NCI-H187 treated with DMSO at 0.1 percent for 48 hours (cell line): ENCODE measurements around the gene TEP1.

ENCODE experiments used
- DNase-seq: peaks from one replicate; lab custom pipeline; 2025; lab: John Stamatoyannopoulos, UW

The TEP1 gene

DNA sequence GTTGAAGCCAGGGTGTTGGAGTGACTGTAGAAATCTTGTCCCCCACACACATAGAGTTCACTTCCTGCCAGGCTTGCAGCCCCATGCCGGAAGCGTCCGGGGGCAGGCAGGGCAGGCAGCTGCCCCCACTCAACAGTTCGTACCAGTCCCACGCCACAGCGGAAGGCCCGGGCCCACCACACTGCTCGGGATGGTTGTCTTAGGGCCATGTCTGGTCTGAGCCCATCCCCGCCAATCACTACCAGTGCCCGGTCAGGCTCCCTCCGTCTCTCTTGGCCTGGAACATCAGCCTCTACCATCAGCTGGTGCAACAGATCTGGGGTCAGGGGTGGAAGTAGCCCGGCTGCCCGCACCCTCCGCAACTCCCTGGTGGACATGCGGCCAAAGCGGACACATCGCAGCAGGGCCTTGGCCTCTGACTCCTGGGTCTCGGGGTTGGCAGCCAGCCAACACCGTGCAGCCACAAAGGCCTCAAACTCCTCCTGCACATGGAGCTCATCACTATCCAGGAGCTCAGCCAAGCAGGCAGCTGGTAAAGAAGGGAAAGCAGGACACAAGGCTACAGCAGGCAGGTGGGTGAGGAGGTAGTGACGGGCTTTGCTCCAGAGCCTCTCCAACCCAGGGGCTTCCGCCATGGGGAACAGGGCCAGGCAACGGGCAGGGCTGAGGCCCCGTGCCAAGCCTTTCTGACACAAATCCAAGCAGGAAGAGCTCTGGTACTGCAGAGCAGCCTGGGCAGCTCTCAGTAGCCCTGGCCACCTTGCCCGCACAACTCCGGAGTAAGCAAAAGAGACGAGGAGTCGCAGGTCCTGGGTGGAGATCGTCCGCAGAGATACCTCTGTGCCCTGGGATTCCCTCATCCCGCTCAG, 16.7 kb upstream of the TEP1 start:
- no peak for DNase-seq

DNA sequence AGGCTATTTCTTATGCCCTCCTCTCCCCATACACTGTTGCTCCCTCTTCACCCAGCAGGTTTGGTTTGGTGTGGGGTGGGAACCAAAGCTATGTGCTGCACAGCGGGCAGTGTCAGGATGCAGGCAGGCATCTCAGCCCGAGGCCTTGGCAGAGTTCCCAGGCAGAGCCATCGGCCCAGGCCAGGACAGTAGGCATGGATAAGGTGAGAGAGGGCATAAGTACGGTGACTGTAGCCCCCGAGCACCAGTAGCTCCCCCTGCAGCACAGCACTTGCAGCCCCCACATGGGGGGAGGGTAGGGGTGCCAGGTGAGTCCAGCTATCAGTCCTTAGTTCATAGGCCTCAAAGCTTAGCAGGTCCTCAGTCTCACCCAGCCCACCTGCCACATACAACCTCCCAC, 15.5 kb upstream of the TEP1 start:
- DNase-seq, result no peak

DNA sequence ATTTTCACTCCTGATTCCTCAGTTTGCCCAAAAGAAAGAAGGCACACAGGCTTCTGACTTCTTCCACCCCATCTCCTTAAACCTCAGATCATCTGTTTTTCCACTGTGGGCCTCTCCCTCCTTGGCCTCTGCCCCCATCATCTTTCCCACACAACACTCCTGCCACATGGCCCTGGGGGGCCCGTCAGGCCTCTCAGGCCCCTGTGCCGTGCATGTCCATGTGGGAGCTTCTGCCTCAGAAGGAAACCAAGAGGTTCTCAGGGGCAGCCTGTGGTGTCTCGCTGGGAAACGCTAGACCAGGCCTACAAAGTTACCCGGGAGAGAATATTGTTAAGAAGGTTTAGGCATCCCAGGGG, 14.7 kb upstream of the TEP1 start:
- DNase-seq, result no peak

DNA sequence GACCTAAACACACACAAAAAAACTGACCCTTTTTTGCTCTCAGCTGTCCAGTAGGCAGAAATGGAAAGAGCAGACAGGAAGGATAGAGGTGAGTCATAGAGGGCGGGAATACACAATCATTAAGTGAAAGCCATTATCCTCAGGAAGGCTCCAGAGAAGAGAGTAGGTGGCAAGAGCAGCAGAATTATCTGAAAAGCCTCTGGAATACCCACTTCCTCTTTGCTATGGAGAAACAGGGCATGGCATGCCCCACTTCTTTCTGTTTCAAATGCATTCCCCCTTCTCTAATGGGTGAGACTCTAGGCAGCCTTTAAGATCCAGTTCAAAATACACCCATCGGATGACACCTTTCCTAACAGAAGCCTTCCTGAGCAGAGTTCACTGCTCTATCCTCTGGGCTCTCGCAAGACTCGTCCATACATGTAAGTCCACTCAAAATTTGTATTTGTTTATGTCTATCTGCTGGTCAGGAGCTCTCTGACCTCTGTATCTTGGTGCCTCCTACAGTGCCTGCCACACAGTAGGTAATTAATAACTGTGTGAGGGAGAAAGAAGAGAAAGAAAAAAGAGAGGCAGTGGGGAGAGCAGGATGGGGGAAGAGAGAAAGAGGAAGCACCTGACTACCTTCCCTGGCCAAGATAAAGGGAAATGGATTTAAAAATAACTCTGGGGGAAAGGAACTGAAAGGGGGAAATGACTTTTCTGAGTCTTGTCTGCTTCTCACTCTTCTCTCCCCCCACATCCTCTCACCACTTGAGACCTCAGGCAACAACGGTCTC, 14.1 kb upstream of the TEP1 start:
- DNase-seq, result no peak

DNA sequence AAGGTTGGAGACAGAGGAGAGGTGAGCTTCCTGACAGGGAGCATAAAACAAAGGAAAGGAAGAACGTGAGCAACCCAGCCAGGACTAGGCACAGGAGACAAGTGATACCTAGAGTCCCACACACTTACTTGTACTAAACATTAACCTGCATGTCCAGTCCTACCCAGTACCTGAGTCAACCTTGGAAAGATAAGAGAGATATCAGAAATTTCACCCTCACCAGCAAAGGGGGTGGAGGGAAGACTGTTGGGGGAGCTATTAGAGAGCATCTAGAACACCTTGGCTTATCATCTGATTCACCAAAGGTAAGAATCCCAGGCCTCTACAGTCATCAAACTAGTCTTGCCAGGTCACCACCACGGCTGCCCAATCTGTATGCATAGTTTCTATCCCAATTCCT, 11.6 kb upstream of the TEP1 start:
- no peak for DNase-seq

DNA sequence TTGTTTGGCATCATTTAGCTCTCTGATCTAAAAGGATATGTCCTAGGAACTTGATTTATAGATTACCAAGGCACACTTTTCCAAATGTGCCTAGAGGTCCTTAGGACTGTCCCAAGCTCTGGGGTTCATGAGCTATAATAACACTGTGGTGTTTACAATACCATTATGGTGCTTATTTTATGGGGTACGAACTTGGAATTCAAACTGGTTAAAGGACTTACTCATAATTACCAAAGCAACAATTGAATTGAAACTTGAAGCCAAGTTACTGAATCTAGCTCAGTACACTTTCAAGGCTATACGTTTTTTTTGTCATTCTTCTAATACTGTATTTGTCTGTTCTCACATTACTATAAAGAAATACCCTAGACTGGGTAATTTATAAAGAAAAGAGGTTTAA, 9.6 kb upstream of the TEP1 start:
- DNase-seq, result no peak

DNA sequence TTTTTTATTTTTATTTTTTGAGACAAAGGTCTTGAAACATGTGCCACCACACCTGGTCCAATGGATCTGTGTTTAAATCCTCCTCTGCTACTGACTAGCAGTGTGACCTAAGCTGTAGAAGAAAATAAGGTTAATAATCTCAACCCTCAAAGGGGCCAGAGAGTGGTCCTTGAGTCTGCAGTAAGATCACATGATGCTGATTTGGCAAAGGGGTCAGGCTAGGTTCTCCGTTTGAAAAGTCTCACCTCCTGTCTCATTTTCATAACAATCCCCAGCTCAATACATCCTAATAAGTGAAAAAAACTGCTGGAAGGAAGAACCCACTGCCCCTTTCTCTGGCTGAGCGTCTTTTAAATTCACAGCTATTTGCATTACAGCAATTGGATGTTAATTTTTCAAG, 8.0 kb upstream of the TEP1 start:
- no peak for DNase-seq

DNA sequence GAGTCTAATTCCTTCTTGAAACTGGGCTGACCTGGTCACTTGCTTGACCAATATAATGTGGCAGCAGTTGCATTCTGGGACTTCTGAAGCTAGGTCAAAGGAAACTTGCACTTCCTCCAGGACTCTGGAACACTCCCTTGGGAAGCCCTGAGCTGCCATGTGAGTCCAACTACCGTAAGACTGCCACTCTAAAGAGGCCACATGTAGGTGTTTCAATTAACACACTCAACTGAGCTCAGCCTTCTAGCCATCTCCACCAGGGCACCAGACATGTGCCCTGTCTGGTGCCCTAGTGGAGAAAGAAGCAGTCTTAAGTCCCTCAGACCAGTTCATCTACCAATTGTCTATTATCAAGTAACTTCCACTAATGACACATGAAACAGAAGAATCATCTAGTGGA, 6.1 kb upstream of the TEP1 start:
- no peak for DNase-seq

DNA sequence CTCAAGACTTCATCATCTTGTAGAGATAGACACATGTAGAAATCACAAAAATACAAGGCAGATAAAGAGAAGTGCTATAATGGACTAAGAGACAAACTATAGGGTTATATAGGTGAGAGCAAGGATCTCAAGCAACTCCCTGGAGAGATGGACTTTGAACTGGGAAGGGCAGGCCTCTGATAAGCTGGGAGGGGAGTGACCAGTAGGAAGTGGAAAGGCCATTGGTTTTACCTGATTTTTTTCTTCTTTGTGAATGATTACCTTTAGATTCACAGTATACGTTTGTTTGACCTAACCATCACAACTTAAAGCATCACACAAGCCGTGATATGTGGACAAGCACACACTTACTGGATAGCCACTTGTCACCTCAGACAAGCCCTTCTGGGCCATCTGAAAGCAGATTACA, 5.2 kb upstream of the TEP1 start:
- DNase-seq, result no peak

DNA sequence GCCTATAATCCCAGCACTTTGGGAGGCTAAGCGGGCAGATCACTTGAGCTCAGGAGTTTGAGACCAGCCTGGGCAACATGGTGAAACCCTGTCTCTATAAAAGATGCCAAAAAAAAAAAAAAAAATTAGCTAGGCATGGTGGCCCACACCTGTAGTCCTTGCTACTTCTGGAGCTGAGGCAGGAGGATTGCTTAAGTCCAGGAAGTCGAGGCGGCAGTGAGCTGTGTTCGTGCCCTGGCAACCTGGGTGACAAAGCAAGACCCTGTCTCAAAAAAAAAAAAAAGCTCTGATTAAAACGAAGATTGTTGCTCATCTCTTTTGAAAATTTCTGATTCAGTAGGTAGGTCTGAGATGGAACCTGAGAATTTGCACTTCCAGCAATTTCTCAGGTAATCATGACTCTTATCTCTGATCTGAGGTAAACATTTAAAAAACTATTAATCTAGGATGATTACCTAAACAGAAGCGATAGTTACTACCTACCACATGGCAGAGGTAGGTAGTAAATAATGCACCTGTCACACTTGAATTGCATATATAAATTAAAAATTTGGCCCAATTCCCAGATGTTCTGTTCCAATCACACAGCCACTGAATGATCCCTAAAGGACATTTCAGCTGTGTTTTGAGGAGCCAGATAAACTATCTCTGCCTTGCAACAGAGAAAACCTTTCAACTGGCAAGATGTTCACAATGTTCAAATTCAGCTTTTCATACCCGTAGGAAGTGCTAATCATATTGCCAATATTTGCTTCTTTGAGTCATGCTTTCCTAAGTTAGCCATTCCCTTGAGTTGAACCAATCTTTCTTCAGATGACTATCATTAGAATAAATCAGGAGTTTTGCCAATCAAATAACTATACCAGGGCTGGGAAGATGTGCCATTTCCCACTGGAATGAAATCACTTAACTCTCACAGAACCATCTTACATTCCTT, 4.2 kb upstream of the TEP1 start:
- DNase-seq, result no peak

DNA sequence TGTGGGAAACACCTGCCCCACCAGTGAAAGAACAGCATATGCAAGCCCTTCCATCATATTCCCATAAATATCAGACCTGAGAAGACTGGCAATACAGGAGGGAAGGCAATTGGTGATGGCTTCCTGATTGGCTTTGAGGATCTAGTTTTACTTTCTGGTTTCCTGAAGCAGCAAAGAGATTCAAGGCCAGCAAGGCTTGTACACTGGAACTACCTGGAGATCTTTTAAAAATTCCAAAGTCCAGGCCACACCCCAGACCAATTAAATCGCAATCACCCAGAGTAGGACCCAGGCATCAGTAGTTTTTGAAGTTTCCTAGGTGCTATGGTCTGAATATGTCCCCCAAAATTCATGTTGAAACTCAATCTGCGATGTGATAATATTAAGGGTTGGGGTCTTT, 2.9 kb upstream of the TEP1 start:
- DNase-seq, result no peak

DNA sequence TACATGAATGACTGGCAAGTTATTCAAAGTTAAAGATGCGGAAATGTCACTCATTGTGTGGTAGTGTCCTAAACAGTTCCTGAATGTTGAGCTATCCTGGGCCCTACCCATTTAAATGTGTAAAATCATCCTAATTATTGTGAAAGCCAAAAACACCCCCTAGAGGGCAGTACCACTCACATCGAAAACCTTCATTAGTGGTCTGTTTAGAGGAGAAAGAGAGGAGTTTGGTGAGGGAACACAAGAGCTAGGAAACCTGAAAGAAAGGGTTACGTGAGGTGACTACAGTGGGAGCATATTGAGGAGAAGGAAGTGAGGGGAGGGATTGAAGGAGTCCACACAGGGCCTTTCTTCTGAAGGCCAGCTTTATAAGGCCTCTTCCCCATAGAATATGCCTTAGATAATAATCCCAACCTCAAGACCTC, 2.5 kb upstream of the TEP1 start:
- DNase-seq, result peak; percentile 55

DNA sequence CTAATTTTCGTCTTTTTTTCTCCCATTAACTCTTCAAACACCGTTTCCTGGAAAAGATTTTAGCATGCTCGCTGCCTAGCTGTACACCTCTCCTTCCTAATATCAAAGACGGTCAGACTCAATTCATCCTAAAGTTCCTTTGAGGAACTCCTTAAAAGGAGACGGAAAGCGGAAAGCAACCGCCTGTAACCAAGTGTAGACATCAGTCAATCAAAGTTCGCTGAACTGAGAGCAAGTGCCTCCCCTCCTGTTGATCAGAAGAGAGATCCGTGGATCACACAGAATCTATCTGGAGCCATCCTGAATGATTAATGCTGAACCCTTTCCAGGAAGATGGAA, 412 bp upstream of the TEP1 start:
- DNase-seq, result no peak

DNA sequence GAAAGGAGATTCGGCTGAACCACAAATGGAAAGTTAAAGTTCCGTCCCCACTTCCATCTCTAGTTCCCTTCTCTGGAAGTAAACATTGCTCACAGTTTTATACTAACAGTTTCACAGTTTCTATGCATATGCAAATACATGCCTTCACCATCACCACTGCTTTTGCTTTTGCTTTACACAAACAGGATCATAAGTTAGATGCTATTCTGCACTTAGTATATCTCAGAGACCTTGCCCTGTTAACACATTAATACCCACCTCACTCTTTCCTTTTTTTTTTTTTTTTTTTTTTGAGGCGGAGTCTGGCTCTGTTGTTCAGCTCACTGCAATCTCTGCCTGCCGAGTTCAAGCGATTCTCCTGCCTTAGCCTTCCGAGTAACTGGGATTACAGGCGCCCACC, 890 bp downstream of the TEP1 start:
- DNase-seq, result no peak

DNA sequence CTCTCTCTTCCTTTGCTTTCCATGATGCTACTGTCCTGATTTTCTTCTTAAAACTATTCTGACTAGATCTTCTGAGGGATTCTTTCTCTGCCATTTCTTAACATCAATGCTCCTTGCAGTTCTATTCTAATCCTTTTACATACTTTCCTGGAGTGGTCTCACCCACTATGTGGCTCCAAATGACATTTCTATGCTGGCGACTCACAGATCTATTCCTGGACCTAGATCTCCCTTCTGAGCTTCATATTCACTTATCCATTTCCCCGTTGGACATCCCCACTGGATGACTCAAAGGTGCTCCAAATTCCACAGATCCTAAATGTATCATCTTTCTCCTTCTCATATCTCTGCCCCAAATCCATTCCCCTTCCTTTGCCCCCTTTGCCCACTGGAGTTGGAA, 4.1 kb downstream of the TEP1 start:
- DNase-seq, result no peak

DNA sequence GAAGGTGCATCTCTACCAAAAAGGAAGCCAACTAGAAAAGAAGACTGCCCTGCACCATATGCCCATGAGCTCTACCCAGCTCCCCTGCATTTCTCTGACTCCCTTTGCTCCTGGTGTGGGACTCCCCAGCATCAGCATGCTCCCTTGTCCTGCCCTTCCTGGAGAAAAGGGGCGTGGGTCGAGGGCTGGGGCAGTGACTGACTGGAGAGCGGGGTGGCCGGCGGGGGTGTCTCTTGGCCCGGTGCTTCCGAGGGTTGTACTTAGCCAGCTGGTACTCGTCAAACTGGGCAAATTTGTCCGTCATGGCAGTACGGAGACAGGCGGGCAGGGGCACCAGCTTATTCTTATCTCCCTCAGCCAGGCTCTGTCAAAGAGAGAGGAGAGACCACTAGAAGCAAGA, 9.8 kb downstream of the TEP1 start:
- DNase-seq, result no peak

DNA sequence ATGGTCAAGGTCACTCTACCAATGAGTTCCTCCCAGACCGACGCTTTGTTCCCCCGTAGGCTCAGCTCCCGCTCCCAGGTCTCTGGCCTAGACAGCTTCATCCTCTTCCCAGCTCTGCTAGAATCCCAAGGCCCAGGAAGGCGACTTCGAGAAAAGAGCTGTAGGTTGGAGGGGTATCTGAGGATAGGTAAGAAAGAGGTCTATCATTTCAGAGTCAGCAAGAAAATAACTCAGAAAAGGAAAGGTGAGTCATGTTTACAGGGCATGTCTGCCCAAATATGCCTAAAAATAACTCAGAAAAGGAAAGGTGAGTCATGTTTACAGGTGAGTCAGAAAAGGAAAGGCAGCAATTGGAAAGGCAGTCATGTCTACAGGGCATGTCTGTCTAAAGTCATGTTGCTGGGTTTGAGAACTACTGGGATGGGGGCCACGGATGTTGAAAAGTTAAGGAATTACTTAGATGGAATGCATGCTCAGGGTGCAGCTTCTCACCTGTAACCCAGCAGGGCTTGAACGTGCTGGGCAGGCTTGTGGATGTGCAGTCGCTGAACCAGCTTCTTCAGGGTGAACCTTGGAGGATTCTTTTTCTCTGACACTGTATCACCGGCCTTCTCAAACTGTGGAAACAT, 12.2 kb downstream of the TEP1 start:
- DNase-seq, result no peak

DNA sequence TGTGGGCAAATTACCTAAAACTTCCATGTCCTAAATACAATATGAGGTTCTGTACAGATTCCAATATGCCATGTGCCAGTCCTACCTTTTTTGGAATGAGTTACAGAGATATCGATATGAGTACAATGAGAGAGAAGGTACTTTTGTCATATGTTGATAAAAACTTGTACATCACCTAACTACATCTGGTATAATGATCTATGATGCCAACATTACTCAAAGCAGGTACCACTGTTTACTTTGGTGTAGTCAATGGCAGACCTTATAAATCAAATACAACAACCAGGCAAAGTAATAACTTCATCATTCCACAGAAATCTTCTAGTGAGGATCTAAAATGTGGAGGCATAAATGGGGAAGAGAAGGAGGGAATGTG, 12.7 kb downstream of the TEP1 start:
- no peak for DNase-seq

DNA sequence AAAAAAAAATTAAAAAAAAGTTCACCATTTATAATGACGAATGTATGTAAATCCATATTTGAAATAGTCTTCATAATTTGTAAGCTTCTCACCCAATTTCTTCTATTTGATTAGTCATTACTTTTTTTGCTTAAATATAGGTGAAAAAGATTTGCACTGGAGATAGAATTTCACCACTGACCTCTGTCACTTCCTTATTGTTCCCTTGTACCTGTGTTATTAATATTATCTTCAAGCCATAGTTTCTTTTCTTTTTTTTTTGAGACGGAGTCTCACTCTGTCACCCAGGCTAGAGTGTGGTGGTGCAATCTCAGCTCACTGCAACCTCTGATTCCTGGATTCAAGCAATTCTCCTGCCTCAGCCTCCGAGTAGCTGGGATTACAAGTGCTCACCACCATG, 15.8 kb downstream of the TEP1 start:
- no peak for DNase-seq

DNA sequence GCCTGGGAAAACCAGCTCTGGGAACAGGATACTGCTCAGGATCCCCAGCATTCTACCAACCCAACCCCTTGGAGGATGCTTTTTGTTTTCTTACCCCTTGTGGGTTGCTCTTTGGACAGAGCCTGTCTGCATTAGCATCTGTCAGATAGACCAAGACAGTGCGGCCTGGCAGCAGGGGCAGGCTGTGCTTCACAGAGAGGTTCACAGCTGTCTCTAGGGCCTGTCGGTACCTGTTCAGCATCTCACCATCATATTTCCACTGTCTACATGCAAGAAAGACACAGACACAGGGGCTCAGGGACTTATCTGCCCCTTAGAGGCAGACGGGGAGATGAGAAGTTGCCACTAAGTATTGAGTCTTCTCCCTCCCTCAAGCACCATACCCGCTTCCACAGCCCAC, 21.8 kb downstream of the TEP1 start:
- no peak for DNase-seq

DNA sequence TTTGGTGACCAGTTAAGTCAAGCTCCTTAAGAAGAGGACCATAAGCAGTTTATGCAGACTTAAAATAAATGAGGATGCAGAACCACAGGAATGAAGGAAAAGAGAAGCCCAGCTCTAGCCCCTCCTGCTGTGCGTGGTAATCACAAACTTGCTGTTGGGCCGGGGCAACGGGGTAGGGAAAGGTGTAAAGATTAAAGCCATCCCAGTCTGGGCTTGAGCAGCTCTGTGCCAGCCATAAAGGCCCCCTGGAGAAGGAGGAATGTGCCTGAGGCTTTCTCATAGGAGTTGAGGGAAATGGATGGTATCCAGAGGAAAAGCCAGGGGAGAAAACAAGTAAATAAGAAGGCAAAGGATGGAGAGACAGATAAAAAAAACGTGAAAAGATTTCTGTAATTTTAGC, 25.1 kb downstream of the TEP1 start:
- no peak for DNase-seq

DNA sequence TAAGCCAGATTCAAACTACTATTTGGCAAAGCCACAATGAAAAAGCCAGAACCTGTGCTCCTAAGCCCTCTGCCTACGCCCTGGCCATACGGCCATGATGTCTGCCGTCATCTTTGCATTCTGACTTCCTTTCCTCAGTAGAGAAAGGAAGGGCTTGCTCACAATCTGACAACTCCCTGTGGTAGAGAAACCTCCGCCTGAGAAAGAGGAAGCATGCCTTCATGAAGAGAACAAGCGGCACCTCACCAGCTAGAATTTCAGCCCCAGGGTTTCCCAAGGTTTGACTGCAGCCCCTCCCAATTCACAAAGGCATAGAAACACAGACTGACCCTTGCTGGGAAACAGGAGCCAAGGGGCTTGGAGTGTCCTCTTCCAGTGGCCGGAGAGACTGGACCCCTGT, 25.7 kb downstream of the TEP1 start:
- DNase-seq, result no peak
